ENCODE measurements around the gene PARD3B. TPM values are rescaled to one million over a fixed set of nuclear protein-coding genes. Genes with fewer than 3 reads are reported as not detected.

PARD3B gene
- total and polyA plus RNA-seq, 4 donors: 6.8 to 50.9 (median 22.5) TPM

- 94 to 96% methylated on average over 4 of the region's 4 CpGs for WGBS, 2 donors
- H3K27ac ChIP-seq (ENCODE audit: low read depth in 1 of 2, low read length in 2 of 2): no peak overlapping the region
Measured at GRCh38 chr2:205509655-205510054, 964.4 kb downstream of the PARD3B start.

GRCh38 chr2:205510345-205510744, 965.1 kb downstream of the PARD3B start:
- no peak for DNase-seq

More at GRCh38 chr2:205509655-205510054, 964.4 kb downstream of the PARD3B start:
- no peak for DNase-seq
- Histone ChIP-seq H3K9me3 (ENCODE audit: control insufficient read depth, low read length) (no peaks in the 10 kb centered on the region), H3K27me3 (ENCODE audit: control insufficient read depth in 1 of 2, insufficient read depth in 2 of 2, low read length in 1 of 2) (no peaks in the 10 kb centered on the region), H3K4me3 (ENCODE audit: low read length in 2 of 2) (no peak overlapping the region), H3K36me3 (ENCODE audit: control insufficient read depth in 1 of 2, insufficient read depth in 2 of 2, low read length in 1 of 2) (no peaks in the 10 kb centered on the region), H3K4me1 (ENCODE audit: control insufficient read depth in 1 of 2, insufficient read depth in 2 of 2, low read length in 2 of 2) (no peaks in the 10 kb centered on the region)
- intact Hi-C loops (cut with DNase I): no loop called here
- no peak for ATAC-seq (ENCODE audit: low FRiP score)

GRCh38 chr2:205511221-205511620, 965.9 kb downstream of the PARD3B start:
- Histone ChIP-seq H3K27ac (ENCODE audit: low read depth in 1 of 2, low read length in 2 of 2) (no peak overlapping the region), H3K4me1 (ENCODE audit: control insufficient read depth in 1 of 2, insufficient read depth in 2 of 2, low read length in 2 of 2) (no peaks in the 10 kb centered on the region), H3K27me3 (ENCODE audit: control insufficient read depth in 1 of 2, insufficient read depth in 2 of 2, low read length in 1 of 2) (no peaks in the 10 kb centered on the region), H3K36me3 (ENCODE audit: control insufficient read depth in 1 of 2, insufficient read depth in 2 of 2, low read length in 1 of 2) (no peaks in the 10 kb centered on the region), H3K9me3 (ENCODE audit: control insufficient read depth, low read length) (no peaks in the 10 kb centered on the region), H3K4me3 (ENCODE audit: low read length in 2 of 2) (no peak overlapping the region)
- ATAC-seq (ENCODE audit: low FRiP score) (no peak), DNase-seq (no peak)
- intact Hi-C loops (cut with DNase I): no loop called here
- 8 to 15% methylated on average over 2 of the region's 2 CpGs for WGBS, 2 donors

More at GRCh38 chr2:205510345-205510744, 965.1 kb downstream of the PARD3B start:
- Histone ChIP-seq H3K4me3 (ENCODE audit: low read length in 2 of 2) (no peak overlapping the region), H3K36me3 (ENCODE audit: control insufficient read depth in 1 of 2, insufficient read depth in 2 of 2, low read length in 1 of 2) (no peaks in the 10 kb centered on the region), H3K4me1 (ENCODE audit: control insufficient read depth in 1 of 2, insufficient read depth in 2 of 2, low read length in 2 of 2) (no peaks in the 10 kb centered on the region), H3K9me3 (ENCODE audit: control insufficient read depth, low read length) (no peaks in the 10 kb centered on the region), H3K27me3 (ENCODE audit: control insufficient read depth in 1 of 2, insufficient read depth in 2 of 2, low read length in 1 of 2) (no peaks in the 10 kb centered on the region), H3K27ac (ENCODE audit: low read depth in 1 of 2, low read length in 2 of 2) (no peak overlapping the region)
- intact Hi-C loops (cut with DNase I): no loop called here
- 84 to 88% methylated on average over 2 of the region's 2 CpGs for WGBS, 2 donors
- no peak for ATAC-seq (ENCODE audit: low FRiP score)

- H3K4me1 ChIP-seq (ENCODE audit: control insufficient read depth in 1 of 2, insufficient read depth in 2 of 2, low read length in 2 of 2): no peaks in the 10 kb centered on the region
- intact Hi-C loops (cut with DNase I): no loop called here
Measured at GRCh38 chr2:205511641-205512040, 966.4 kb downstream of the PARD3B start.

GRCh38 chr2:205520311-205520710, 975.0 kb downstream of the PARD3B start:
- no peaks in the 10 kb centered on the region for H3K9me3 ChIP-seq (ENCODE audit: control insufficient read depth, low read length)
- WGBS, 2 donors: 91 to 95% methylated on average over 4 of the region's 4 CpGs
- intact Hi-C loops (cut with DNase I): no loop called here
- no peaks in the 10 kb centered on the region for H3K27me3 ChIP-seq (ENCODE audit: control insufficient read depth in 1 of 2, insufficient read depth in 2 of 2, low read length in 1 of 2)
- ATAC-seq (ENCODE audit: low FRiP score) (no peak), DNase-seq (no peak)
- no peaks in the 10 kb centered on the region for H3K36me3 ChIP-seq (ENCODE audit: control insufficient read depth in 1 of 2, insufficient read depth in 2 of 2, low read length in 1 of 2)
- H3K4me1 ChIP-seq (ENCODE audit: control insufficient read depth in 1 of 2, insufficient read depth in 2 of 2, low read length in 2 of 2): no peaks in the 10 kb centered on the region
- no peak overlapping the region for H3K4me3 ChIP-seq (ENCODE audit: low read length in 2 of 2)
- no peak overlapping the region for H3K27ac ChIP-seq (ENCODE audit: low read depth in 1 of 2, low read length in 2 of 2)

More at GRCh38 chr2:205511641-205512040, 966.4 kb downstream of the PARD3B start:
- H3K27ac ChIP-seq (ENCODE audit: low read depth in 1 of 2, low read length in 2 of 2): no peak overlapping the region
- ATAC-seq (ENCODE audit: low FRiP score): no peak
- no peaks in the 10 kb centered on the region for H3K27me3 ChIP-seq (ENCODE audit: control insufficient read depth in 1 of 2, insufficient read depth in 2 of 2, low read length in 1 of 2)
- no peaks in the 10 kb centered on the region for H3K36me3 ChIP-seq (ENCODE audit: control insufficient read depth in 1 of 2, insufficient read depth in 2 of 2, low read length in 1 of 2)
- H3K4me3 ChIP-seq (ENCODE audit: low read length in 2 of 2): no peak overlapping the region
- H3K9me3 ChIP-seq (ENCODE audit: control insufficient read depth, low read length): no peaks in the 10 kb centered on the region
- DNase-seq: no peak
- WGBS, 2 donors: 58 to 59% methylated on average over 3 of the region's 3 CpGs

GRCh38 chr2:205524656-205525055, 979.4 kb downstream of the PARD3B start:
- WGBS, 2 donors: 92 to 94% methylated on average over 3 of the region's 3 CpGs
- Histone ChIP-seq H3K4me1 (ENCODE audit: control insufficient read depth in 1 of 2, insufficient read depth in 2 of 2, low read length in 2 of 2) (no peaks in the 10 kb centered on the region), H3K36me3 (ENCODE audit: control insufficient read depth in 1 of 2, insufficient read depth in 2 of 2, low read length in 1 of 2) (peaks cover 0 to 2% of the 10 kb centered on the region in 2 donors), H3K4me3 (ENCODE audit: low read length in 2 of 2) (no peak overlapping the region), H3K27ac (ENCODE audit: low read depth in 1 of 2, low read length in 2 of 2) (no peak overlapping the region), H3K9me3 (ENCODE audit: control insufficient read depth, low read length) (peaks cover 2% of the 10 kb centered on the region), H3K27me3 (ENCODE audit: control insufficient read depth in 1 of 2, insufficient read depth in 2 of 2, low read length in 1 of 2) (no peaks in the 10 kb centered on the region)
- no peak for DNase-seq
- ATAC-seq (ENCODE audit: low FRiP score): no peak
- intact Hi-C loops (cut with DNase I): no loop called here

- Histone ChIP-seq H3K4me1 (ENCODE audit: control insufficient read depth in 1 of 2, insufficient read depth in 2 of 2, low read length in 2 of 2) (no peaks in the 10 kb centered on the region), H3K4me3 (ENCODE audit: low read length in 2 of 2) (no peak overlapping the region), H3K9me3 (ENCODE audit: control insufficient read depth, low read length) (peaks cover 2% of the 10 kb centered on the region), H3K36me3 (ENCODE audit: control insufficient read depth in 1 of 2, insufficient read depth in 2 of 2, low read length in 1 of 2) (peaks cover 0 to 2% of the 10 kb centered on the region in 2 donors), H3K27me3 (ENCODE audit: control insufficient read depth in 1 of 2, insufficient read depth in 2 of 2, low read length in 1 of 2) (no peaks in the 10 kb centered on the region), H3K27ac (ENCODE audit: low read depth in 1 of 2, low read length in 2 of 2) (no peak overlapping the region)
- ATAC-seq (ENCODE audit: low FRiP score) (no peak), DNase-seq (no peak)
- intact Hi-C loops (cut with DNase I): no loop called here
Measured at GRCh38 chr2:205527801-205528200, 982.5 kb downstream of the PARD3B start.

GRCh38 chr2:205531072-205531471, 985.8 kb downstream of the PARD3B start:
- Histone ChIP-seq H3K27ac (ENCODE audit: low read depth in 1 of 2, low read length in 2 of 2) (no peak overlapping the region), H3K4me1 (ENCODE audit: control insufficient read depth in 1 of 2, insufficient read depth in 2 of 2, low read length in 2 of 2) (no peaks in the 10 kb centered on the region), H3K27me3 (ENCODE audit: control insufficient read depth in 1 of 2, insufficient read depth in 2 of 2, low read length in 1 of 2) (no peaks in the 10 kb centered on the region), H3K36me3 (ENCODE audit: control insufficient read depth in 1 of 2, insufficient read depth in 2 of 2, low read length in 1 of 2) (peaks cover 0 to 2% of the 10 kb centered on the region in 2 donors), H3K9me3 (ENCODE audit: control insufficient read depth, low read length) (peaks cover 2% of the 10 kb centered on the region), H3K4me3 (ENCODE audit: low read length in 2 of 2) (no peak overlapping the region)
- ATAC-seq (ENCODE audit: low FRiP score) (no peak), DNase-seq (no peak)
- WGBS, 2 donors: 78% methylated on average over 2 of the region's 2 CpGs
- intact Hi-C loops (cut with DNase I): no loop called here

- no peaks in the 10 kb centered on the region for H3K4me1 ChIP-seq (ENCODE audit: control insufficient read depth in 1 of 2, insufficient read depth in 2 of 2, low read length in 2 of 2)
- WGBS, 2 donors: 85 to 92% methylated on average over 9 of the region's 9 CpGs
- ATAC-seq (ENCODE audit: low FRiP score): no peak
- H3K27ac ChIP-seq (ENCODE audit: low read depth in 1 of 2, low read length in 2 of 2): no peak overlapping the region
- H3K9me3 ChIP-seq (ENCODE audit: control insufficient read depth, low read length): peaks cover 2% of the 10 kb centered on the region
- H3K27me3 ChIP-seq (ENCODE audit: control insufficient read depth in 1 of 2, insufficient read depth in 2 of 2, low read length in 1 of 2): no peaks in the 10 kb centered on the region
- H3K36me3 ChIP-seq (ENCODE audit: control insufficient read depth in 1 of 2, insufficient read depth in 2 of 2, low read length in 1 of 2): peaks cover 0 to 2% of the 10 kb centered on the region in 2 donors
- no peak for DNase-seq
- intact Hi-C loops (cut with DNase I): no loop called here
- H3K4me3 ChIP-seq (ENCODE audit: low read length in 2 of 2): no peak overlapping the region
Measured at GRCh38 chr2:205531489-205532148, 986.3 kb downstream of the PARD3B start.

Data from aorta (tissue), 5 donors.